ENCODE measurements around the gene PCED1B.
"Not testable (repeated sequence)": the region's sequence is repeated elsewhere in the genome, so short reads cannot be mapped to it uniquely, and the experiment has no call there.

The PCED1B gene

DNA sequence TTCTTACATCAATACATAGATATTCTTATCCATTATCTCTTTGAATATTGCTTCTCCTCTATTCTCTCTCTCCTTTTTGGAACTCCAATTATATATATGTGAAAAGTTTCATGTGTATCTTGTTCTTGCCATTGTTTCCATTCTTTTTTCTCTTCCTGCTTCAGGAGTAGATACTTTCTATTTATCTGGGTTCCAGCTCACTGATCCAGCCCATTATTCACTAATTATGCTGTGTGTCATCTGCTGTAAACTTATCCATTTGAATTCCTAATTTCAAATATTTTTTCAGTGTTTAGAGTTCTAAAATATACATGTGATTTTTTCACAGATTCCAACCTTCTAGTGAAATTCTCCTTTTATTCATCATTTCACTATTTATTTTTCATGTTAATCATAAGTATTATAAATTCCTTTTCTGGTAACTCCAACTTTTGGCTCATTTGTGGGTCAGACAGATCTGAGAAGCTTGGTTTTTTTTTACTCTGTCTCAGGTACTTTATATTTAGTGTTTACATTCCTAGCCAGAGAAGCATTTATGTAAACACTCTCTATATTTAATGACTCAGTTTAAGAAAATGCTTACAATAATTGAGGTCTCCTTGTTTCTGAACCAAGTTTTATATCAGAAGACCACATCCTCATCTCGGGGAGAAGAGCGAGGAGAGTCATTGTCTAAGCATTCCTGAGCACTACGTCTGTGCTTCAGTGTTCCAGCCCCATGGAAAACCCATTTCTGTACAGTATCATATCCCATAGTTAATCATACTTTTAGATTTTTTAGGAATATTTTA lies 16.2 kb downstream of the PCED1B start:
- no peak for DNase-seq

DNA sequence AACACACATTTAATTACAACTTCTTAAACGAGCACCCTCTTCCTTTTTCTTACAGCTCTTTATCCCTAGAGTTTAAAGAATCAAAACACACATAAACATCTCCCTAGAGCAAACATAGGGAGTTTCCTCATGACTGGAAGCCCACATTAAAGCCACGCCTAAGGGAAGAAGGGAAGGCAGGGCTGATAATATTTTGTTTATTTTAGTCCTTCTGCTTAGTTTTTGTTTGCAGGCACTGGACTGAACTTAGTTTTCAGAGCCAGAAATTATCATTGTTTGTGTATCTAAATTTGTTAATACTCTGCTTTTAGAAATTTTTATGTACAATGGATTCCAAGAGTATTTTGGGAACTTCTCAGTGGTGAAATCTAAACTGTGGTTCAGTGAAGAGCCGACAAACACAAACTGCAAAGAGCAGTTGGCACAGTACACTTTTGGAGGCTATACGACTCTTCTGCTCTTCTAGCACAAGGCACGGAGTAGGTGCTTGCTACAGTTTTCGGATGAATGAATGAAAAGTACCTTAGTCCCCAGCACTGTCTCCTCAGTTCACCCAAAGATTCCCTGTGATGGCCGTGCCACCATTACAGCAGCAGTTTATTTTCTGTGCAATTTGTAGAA lies 18.0 kb downstream of the PCED1B start:
- DNase-seq, result no peak

DNA sequence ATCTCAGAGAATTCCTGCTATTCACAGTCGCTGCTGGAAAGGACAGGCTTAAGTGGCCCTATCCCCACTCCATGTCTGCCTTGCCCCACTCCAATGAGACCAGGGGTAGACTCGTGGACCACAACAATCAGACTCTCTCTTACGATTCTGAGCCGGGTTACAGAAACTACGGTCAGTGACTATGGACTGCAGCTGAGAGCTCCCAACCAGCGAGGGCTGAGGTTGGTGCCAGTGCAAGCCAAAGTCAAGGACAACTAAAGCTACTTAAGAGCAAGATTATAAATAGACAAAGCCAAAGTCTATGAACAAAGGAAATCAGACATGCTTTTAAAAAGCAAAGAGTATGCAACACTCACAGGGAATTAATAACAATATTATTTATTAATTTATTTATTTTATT lies 18.7 kb downstream of the PCED1B start:
- DNase-seq, result no peak

DNA sequence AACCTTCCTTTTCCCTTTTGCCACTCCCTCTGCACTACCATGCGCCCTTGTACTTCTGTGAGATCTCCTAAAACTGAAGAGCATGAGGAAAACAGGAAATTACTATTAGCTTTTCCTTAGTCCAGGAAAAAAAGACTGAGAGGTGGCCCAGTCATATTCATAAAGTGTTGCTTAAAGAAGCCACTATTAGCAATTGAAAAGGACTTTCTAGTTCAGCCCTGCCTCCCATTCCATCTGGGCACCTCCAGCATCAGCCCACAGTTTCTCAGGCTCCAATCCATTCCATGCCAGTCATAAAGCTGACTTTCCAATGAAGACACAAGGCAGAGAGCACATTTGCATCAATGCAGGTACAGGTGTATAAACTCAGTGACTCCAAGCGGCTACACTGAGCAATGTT lies 20.2 kb downstream of the PCED1B start:
- no peak for DNase-seq

- DNase-seq, result no peak
Measured at GRCh38 chr12:47100160-47100559, 20.7 kb downstream of the PCED1B start.

DNA sequence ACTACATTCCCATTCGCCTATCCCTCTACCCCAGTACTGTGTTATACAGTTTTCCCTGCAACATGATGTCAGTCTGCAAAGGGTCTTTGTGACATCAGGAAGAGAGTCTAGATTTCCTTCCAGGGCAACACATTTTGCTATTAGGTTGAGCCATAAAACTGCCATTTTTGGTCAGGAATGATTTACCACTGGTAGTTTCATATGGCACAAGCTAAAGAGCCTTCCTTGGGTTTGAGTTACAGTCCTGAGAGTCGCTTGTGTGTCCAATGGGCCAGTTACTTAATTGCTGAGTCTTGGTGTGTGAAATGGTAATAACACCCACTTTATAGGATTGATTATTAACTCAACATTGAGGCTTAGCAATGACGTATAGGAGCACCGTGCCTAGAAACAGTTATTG lies 23.0 kb downstream of the PCED1B start:
- no peak for DNase-seq

GRCh38 chr12:47102845-47103651 lies 23.6 kb downstream of the PCED1B start:
- no peak for DNase-seq

GRCh38 chr12:47105914-47106674 lies 26.7 kb downstream of the PCED1B start:
- no peak for DNase-seq

- no peak for DNase-seq
Measured at GRCh38 chr12:47107446-47107845, 28.0 kb downstream of the PCED1B start.

GRCh38 chr12:47107926-47108325 lies 28.5 kb downstream of the PCED1B start:
- DNase-seq, result no peak

DNA sequence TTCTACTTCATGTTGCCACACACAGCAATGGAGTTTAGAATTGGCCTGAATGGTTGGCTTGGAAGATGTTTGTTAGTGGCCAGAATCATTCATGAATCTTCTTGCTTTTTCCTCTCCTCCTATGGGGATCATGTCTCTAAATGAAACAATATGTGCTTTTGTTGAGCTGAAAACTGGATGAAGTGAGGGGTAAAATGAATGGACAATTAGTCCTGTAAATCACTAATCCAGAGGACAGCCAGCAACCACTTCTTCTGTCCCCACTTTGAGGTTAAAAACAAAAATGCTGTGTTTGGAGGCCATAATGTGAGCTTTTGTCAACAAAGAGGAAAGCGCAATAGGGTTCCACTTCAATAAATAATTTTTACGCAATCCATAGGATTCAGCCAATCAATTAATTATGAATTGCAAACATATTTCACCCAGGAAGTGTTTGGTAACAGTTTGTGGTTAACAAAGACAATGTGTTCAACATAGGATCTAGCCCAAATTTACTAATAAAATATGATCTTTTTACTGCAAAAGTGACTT lies 30.7 kb downstream of the PCED1B start:
- DNase-seq, result no peak

- DNase-seq, result no peak
Measured at GRCh38 chr12:47110718-47111391, 31.4 kb downstream of the PCED1B start.

DNA sequence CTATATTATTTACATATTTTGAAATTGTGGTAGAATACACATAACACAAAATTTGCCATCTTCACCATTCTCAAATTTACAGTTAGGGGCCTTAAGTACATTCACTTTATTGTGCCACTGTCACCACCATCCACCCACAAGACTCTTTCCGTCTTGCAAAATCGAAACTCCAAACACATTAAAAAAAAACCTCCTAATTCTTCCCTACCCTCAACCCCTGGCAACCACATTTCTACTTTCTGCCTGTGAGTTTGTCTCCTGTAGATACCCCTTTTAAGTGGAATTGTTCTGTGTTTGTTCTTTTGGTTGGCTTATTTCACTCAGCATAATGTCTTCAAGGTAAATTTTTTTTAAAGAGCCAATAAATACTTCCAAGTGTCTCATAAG lies 32.0 kb downstream of the PCED1B start:
- no peak for DNase-seq

GRCh38 chr12:47111854-47112253 lies 32.4 kb downstream of the PCED1B start:
- DNase-seq, result no peak

GRCh38 chr12:47112679-47113078 lies 33.3 kb downstream of the PCED1B start:
- DNase-seq, result no peak

DNA sequence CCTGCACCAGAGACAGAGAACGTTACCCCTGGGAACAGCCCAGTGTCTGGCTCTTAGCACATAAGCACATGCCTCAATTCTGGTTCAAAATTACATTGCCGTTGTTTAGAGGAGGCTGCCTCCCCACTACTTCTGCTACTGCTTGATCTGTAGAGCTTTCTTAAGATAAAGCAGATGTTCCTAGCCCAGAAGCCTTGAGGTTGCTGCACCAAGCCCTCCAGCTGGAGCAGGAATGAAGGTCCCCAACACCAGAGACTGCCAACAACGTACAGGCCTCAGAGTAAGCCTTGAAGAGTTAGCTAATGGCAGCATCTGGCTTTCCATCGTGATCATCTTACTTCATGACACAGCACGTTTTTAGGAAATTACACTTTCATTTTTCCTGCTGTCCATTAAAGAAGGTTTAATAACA lies 35.1 kb downstream of the PCED1B start:
- no peak for DNase-seq

- DNase-seq, result not testable (repeated sequence)
Measured at GRCh38 chr12:47117305-47117704, 37.9 kb downstream of the PCED1B start.

DNA sequence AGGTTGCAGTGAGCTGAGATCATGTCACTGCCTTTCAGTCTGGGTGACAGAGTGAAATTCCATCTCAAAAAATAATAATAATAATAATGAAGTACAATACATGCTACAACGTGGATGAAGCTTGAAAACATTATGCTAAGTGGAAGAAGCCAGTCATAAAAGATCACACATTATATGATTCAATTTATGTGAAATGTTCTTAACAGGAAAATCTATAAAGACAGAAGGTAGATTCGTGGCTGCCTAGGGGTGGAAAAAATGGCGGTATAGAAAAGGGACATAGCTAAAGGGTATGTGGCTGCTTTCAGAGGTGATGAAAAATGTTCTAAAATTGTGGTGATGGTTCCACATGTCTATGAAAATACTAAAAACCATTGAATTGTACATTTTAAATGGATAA lies 41.3 kb downstream of the PCED1B start:
- DNase-seq, result no peak

DNA sequence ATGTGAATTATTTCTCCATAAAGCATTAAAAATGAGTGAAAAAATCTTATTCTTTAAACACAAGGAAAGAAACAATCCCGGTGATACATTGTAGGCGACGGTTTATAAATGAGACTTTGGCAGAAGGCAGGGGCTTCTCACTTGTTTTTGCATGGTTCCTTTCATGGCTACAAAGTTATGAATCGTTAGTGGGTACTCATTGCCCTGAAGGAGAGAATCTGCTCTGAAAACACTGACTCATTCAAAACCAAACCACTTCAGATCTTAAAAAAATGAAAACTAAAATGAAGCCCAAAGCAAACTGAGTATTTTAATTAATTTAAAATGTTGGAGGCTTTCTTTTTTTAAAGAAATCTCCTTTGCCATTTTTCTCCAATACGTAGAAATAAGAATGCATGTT lies 41.7 kb downstream of the PCED1B start:
- DNase-seq, result no peak

GRCh38 chr12:47122602-47123001 lies 43.2 kb downstream of the PCED1B start:
- no peak for DNase-seq

DNA sequence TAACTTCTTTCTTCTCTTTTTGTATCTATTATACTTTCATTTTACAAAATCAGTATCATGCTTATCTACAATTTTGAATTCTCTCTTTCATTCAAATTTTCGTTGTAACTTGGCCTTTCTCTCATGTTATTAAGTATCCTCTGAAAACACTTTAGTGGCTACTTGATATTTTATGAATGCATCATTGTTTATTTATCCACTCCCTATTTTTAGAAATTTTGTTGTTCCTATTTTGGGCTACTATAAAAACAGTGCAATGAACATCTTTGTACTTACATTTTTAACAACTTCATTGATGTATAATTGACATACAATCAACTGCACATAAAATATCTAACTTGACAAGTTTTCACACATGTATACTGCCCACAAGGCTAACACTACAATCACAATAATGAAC lies 44.3 kb downstream of the PCED1B start:
- no peak for DNase-seq

GRCh38 chr12:47124451-47124850 lies 45.0 kb downstream of the PCED1B start:
- no peak for DNase-seq
